Lung (tissue), 12 donors: Measurements from ENCODE around the gene UBAP2. TPM values are rescaled to one million over a fixed set of nuclear protein-coding genes. Genes with fewer than 3 reads are reported as not detected.
"Not testable (repeated sequence)": the region's sequence is repeated elsewhere in the genome, so short reads cannot be mapped to it uniquely, and the experiment has no call there.

Source experiments
- ATAC-seq: fragments of 200-7000 bp; cut with Tn5 transposase; one replicate; pipeline ENCODE4 v1.9.1; 2020; ENCODE audit warnings: moderate number of reproducible peaks; ENCODE audit not compliant: insufficient read depth, low FRiP score
- DNase-seq, 3 donors: peaks; one replicate each; pipeline ENCODE4 v3.0.0-alpha.2; 2013 to 2017
- H3K27ac ChIP-seq, 2 donors: one replicate each; pipeline ENCODE4 v1.5.1; 2013; ENCODE audit warnings: mild to moderate bottlenecking in 2 of 2, moderate library complexity in 2 of 2, control low read depth in 1 of 2, inconsistent platforms in 1 of 2, low read depth in 1 of 2, low read length in 1 of 2
- H3K27me3 ChIP-seq, 3 donors: one replicate each; pipeline ENCODE4 v1.5.1; 2013; ENCODE audit warnings: low read length in 2 of 3; ENCODE audit not compliant: control insufficient read depth in 3 of 3, insufficient read depth in 3 of 3
- H3K36me3 ChIP-seq, 4 donors: one replicate each; pipeline ENCODE4 v1.5.1; 2013; ENCODE audit warnings: low read length in 4 of 4, mild to moderate bottlenecking in 1 of 4, moderate library complexity in 1 of 4; ENCODE audit not compliant: control insufficient read depth in 4 of 4, insufficient read depth in 4 of 4
- H3K4me1 ChIP-seq, 5 donors: one replicate each; pipeline ENCODE4 v1.5.1; 2013; ENCODE audit warnings: low read length in 5 of 5, mild to moderate bottlenecking in 2 of 5, moderate library complexity in 1 of 5; ENCODE audit not compliant: control insufficient read depth in 5 of 5, insufficient read depth in 5 of 5
- H3K4me3 ChIP-seq: one replicate; pipeline ENCODE4 v1.5.1; 2013; ENCODE audit warnings: mild to moderate bottlenecking, control low read depth, moderate library complexity
- H3K9ac ChIP-seq, 2 donors: one replicate each; pipeline ENCODE4 v1.5.1; 2013; ENCODE audit warnings: low read length in 2 of 2, control low read depth in 1 of 2; ENCODE audit not compliant: insufficient read depth in 1 of 2
- H3K9me3 ChIP-seq, 4 donors: one replicate each; pipeline ENCODE4 v1.5.1; 2013; ENCODE audit warnings: low read length in 3 of 4, mild to moderate bottlenecking in 1 of 4, moderate library complexity in 1 of 4; ENCODE audit not compliant: control insufficient read depth in 4 of 4, insufficient read depth in 3 of 4
- WGBS, 2 donors: extraction: QIAGEN DNeasy Blood & Tissue Kit; methylation state at CpG; one replicate each; pipeline ENCODE4 v1.1.7; 2013; 5-methylcytosine and 5-hydroxymethylcytosine counted together
- polyA plus RNA-seq, 2 donors: library from polyadenylated mRNA; stranded (reverse); fragments of 200-250 nt; gene quantifications; one replicate each; pipeline ENCODE4 v1.2.1, GENCODE V29; 2013
- total RNA-seq, 2 donors: library from RNA; depleted of rRNA in 1 of 2; stranded (reverse); fragments of >200 nt in 1 of 2; gene quantifications; one replicate each; pipeline ENCODE4 v1.2.1, GENCODE V29; 2014 to 2021
- TF ChIP-seq, protein P1 (sequence below): IDR thresholded peaks from 2 replicates; pipeline ENCODE4 v1.5.1; 2012; ENCODE audit warnings: mild to moderate bottlenecking; ENCODE audit errors: control extremely low read depth, extremely low read depth
- donor health status: control.
- donor health status: control.
- donor health status: Bipolar disorder and iron deficiency.
- donor health status: healthy.
- donor health status: DM: yes; HTN: yes; CAD: no.

UBAP2 gene
- total and polyA plus RNA-seq, 4 donors, result 12.6 to 45.4 (median 21.3) TPM

DNA sequence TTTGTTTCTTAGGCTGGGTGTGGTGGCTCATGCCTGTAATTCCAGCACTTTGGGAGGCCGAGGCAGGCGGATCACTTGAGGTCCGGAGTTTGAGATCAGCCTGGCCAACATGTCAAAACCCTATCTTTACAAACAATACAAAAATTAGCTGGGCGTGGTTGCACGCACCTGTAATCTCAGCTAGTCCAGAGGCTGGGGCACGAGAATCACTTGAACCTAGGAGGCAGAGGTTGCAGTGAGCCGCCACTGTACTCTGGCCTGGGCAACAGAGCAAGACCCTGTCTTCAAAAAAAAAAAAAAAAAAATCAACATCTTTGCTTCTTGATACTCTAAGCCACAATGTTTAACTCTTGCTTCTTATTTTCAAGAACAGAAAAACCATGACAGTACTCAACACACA is 16.1 kb downstream of the UBAP2 start:
- Histone ChIP-seq H3K9ac (no peak overlapping the region), H3K36me3 (peaks cover 0 to 7% (median 5%) of the 10 kb centered on the region in 4 donors), H3K27me3 (no peaks in the 10 kb centered on the region), H3K9me3 (no peaks in the 10 kb centered on the region), H3K27ac (no peak overlapping the region), H3K4me3 (no peak overlapping the region), H3K4me1 (peaks cover 0 to 1% (median 0%) of the 10 kb centered on the region in 5 donors)
- 82 to 90% methylated on average over 7 of the region's 7 CpGs for WGBS, 2 donors
- TF ChIP-seq, protein P1, sequence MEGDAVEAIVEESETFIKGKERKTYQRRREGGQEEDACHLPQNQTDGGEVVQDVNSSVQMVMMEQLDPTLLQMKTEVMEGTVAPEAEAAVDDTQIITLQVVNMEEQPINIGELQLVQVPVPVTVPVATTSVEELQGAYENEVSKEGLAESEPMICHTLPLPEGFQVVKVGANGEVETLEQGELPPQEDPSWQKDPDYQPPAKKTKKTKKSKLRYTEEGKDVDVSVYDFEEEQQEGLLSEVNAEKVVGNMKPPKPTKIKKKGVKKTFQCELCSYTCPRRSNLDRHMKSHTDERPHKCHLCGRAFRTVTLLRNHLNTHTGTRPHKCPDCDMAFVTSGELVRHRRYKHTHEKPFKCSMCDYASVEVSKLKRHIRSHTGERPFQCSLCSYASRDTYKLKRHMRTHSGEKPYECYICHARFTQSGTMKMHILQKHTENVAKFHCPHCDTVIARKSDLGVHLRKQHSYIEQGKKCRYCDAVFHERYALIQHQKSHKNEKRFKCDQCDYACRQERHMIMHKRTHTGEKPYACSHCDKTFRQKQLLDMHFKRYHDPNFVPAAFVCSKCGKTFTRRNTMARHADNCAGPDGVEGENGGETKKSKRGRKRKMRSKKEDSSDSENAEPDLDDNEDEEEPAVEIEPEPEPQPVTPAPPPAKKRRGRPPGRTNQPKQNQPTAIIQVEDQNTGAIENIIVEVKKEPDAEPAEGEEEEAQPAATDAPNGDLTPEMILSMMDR, result no peak
- DNase-seq (no peak), ATAC-seq (no peak)

DNA sequence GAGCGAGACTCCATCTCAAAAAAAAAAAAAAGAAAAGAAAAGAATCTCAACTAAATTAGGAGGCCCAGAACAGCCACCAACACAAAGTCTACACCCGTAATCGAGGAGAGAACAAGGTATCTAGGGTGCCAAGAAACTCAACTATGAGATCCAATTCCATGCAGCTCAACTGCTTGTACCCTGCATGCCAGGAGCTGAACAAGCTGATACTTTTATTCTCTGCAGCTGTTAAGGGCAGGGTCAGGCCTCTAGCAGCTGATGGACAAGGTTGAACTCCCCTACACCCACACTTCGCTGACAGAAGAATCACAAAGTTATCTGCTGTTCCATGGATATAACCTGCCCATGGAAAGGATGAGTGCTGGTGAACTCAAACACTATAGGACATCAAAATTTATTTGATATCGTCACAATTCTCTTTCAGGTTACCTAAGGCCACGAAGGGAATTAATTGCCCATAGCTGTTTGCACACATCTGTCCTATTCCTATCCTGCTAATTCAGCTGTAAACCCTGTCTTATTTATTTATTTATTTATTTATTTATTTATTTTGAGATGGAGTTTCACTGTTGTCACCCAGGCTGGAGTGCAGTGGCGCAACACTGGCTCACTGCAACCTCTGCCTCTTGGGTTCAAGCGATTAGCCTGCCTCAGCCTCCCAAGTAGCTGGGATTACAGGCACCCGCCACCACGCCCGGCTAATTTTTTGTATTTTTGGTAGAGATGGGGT is 20.7 kb downstream of the UBAP2 start:
- TF ChIP-seq, protein P1, result no peak
- DNase-seq, result no peak
- ATAC-seq, result no peak
- Histone ChIP-seq H3K27ac (no peak overlapping the region), H3K36me3 (peaks cover 0 to 7% (median 5%) of the 10 kb centered on the region in 4 donors), H3K9ac (no peak overlapping the region), H3K4me1 (peaks cover 0 to 13% (median 1%) of the 10 kb centered on the region in 5 donors), H3K27me3 (no peaks in the 10 kb centered on the region), H3K9me3 (no peaks in the 10 kb centered on the region), H3K4me3 (no peak overlapping the region)
- WGBS, 2 donors, result 99% methylated on average over 11 of the region's 11 CpGs

DNA sequence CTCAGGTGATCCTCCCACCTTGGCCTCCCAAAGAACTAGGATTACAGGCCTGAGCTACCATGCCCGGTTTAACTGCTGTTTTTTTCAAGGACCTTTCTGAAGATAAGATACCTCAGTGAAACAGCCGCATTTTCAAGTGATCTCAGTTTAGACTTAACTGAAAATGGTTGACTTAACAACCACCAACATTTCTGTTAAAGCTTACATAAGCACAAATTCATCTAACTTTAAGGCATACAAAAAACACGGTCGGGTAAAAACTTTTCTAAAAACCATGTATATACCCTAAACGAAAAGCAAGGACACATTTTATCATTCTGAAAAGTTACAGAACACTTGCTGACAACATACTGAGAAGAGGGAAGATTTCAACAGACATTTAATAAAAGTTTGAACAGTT is 22.9 kb downstream of the UBAP2 start:
- Histone ChIP-seq H3K4me3 (no peak overlapping the region), H3K27ac (peak overlapping the region in 1 of 2 donors; percentile 69), H3K9ac (no peak overlapping the region), H3K27me3 (no peaks in the 10 kb centered on the region), H3K9me3 (no peaks in the 10 kb centered on the region), H3K4me1 (peaks cover 0 to 13% (median 1%) of the 10 kb centered on the region in 5 donors), H3K36me3 (peaks cover 0 to 3% (median 0%) of the 10 kb centered on the region in 4 donors)
- DNase-seq, result no peak
- TF ChIP-seq, protein P1, result no peak
- 85 to 86% methylated on average over 5 of the region's 5 CpGs for WGBS, 2 donors
- no peak for ATAC-seq

DNA sequence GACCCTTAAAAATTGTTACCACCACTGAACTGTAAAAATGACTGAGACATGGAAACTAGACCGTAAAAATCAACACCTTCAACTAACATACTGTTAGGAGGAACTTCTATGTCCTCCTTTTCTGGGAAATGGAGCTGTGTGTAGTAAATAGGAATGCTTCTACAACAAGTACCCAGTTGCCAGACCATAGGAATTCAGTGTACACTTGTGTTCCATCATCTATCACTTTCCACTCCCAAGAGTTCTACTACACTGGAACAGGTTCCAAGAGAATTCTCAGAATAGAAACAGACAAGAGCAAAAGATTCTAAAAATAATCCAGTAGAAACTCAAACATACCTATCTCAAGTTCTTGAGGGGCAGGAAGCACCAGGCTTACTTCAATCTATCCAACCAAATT is 23.6 kb downstream of the UBAP2 start:
- Histone ChIP-seq H3K4me1 (peaks cover 0 to 13% (median 1%) of the 10 kb centered on the region in 5 donors), H3K9me3 (no peaks in the 10 kb centered on the region), H3K36me3 (peaks cover 0 to 3% (median 0%) of the 10 kb centered on the region in 4 donors), H3K4me3 (no peak overlapping the region), H3K27me3 (no peaks in the 10 kb centered on the region), H3K9ac (no peak overlapping the region), H3K27ac (peak overlapping the region in 1 of 2 donors; percentile 26)
- ATAC-seq (no peak), DNase-seq (peak in 1 of 3 donors; percentile 30)
- 83 to 87% methylated on average over 1 of the region's 1 CpG for WGBS, 2 donors
- TF ChIP-seq, protein P1, result no peak

DNA sequence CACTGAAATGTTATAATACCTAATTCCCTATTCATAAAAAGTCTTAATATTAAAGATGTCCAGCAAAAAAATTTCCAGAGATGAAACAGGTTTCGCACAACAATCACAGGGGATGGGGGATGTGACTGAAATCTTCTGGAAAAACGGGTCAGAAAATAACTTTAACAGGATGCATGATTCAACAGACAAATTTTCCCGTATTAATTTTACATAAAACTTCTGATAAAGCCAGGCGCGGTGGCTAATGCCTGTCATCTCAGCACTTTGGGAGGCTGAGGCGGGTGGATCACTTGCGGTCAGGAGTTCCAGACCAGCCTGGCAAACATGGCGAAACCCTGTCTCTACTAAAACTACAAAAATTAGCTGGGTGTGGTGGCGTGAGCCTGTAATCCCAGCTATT is 24.2 kb downstream of the UBAP2 start:
- not testable (repeated sequence) for DNase-seq, H3K27me3 ChIP-seq, ATAC-seq, H3K9ac ChIP-seq, H3K36me3 ChIP-seq, H3K4me3 ChIP-seq, H3K9me3 ChIP-seq
- 91 to 94% methylated on average over 9 of the region's 9 CpGs for WGBS, 2 donors
- H3K27ac ChIP-seq, result peak overlapping the region in 1 of 2 donors; percentile 26
- peaks cover 0 to 13% (median 1%) of the 10 kb centered on the region in 5 donors for H3K4me1 ChIP-seq
